Measurements from ENCODE around the gene GRXCR2.
"Not testable (repeated sequence)": the region's sequence is repeated elsewhere in the genome, so short reads cannot be mapped to it uniquely, and the experiment has no call there.

The GRXCR2 gene

GRCh38 chr5:145887217-145887616 is 14.4 kb upstream of the GRXCR2 start:
- no peaks in the 10 kb centered on the region for H3K36me3 ChIP-seq (ENCODE audit: control insufficient read depth, insufficient read depth, low read length)
- DNase-seq (ENCODE audit: extremely low read depth, insufficient read length): no peak
- no peak overlapping the region for H3K4me3 ChIP-seq (replicated peaks; ENCODE audit: low read depth, low read length)
- TF ChIP-seq CTCF (IDR thresholded peaks at IDR 0.05; ENCODE audit: insufficient read depth, low read length, poor library complexity, severe bottlenecking): no peak
- H3K27me3 ChIP-seq (replicated peaks; ENCODE audit: control insufficient read depth, insufficient read depth, low read length): no peaks in the 10 kb centered on the region

GRCh38 chr5:145874765-145875164 is 2.0 kb upstream of the GRXCR2 start:
- DNase-seq (ENCODE audit: extremely low read depth, insufficient read length): no peak
- TF ChIP-seq CTCF (IDR thresholded peaks at IDR 0.05; ENCODE audit: insufficient read depth, low read length, poor library complexity, severe bottlenecking): no peak
- Histone ChIP-seq H3K36me3 (ENCODE audit: control insufficient read depth, insufficient read depth, low read length) (no peaks in the 10 kb centered on the region), H3K4me3 (replicated peaks; ENCODE audit: low read depth, low read length) (no peak overlapping the region), H3K27me3 (replicated peaks; ENCODE audit: control insufficient read depth, insufficient read depth, low read length) (no peaks in the 10 kb centered on the region)

GRCh38 chr5:145872486-145872885 is 328 bp downstream of the GRXCR2 start:
- H3K36me3 ChIP-seq (ENCODE audit: control insufficient read depth, insufficient read depth, low read length): no peaks in the 10 kb centered on the region
- H3K4me3 ChIP-seq (replicated peaks; ENCODE audit: low read depth, low read length): no peak overlapping the region
- no peaks in the 10 kb centered on the region for H3K27me3 ChIP-seq (replicated peaks; ENCODE audit: control insufficient read depth, insufficient read depth, low read length)
- no peak for TF ChIP-seq CTCF (IDR thresholded peaks at IDR 0.05; ENCODE audit: insufficient read depth, low read length, poor library complexity, severe bottlenecking)
- no peak for DNase-seq (ENCODE audit: extremely low read depth, insufficient read length)

- H3K27me3 ChIP-seq (replicated peaks; ENCODE audit: control insufficient read depth, insufficient read depth, low read length): no peaks in the 10 kb centered on the region
- TF ChIP-seq CTCF (IDR thresholded peaks at IDR 0.05; ENCODE audit: insufficient read depth, low read length, poor library complexity, severe bottlenecking): no peak
- H3K36me3 ChIP-seq (ENCODE audit: control insufficient read depth, insufficient read depth, low read length): no peaks in the 10 kb centered on the region
- no peak overlapping the region for H3K4me3 ChIP-seq (replicated peaks; ENCODE audit: low read depth, low read length)
- DNase-seq (ENCODE audit: extremely low read depth, insufficient read length): no peak
Measured at GRCh38 chr5:145869753-145870152, 3.1 kb downstream of the GRXCR2 start.

- H3K4me3 ChIP-seq (replicated peaks; ENCODE audit: low read depth, low read length): no peak overlapping the region
- DNase-seq (ENCODE audit: extremely low read depth, insufficient read length): no peak
- no peaks in the 10 kb centered on the region for H3K36me3 ChIP-seq (ENCODE audit: control insufficient read depth, insufficient read depth, low read length)
- no peaks in the 10 kb centered on the region for H3K27me3 ChIP-seq (replicated peaks; ENCODE audit: control insufficient read depth, insufficient read depth, low read length)
- no peak for TF ChIP-seq CTCF (IDR thresholded peaks at IDR 0.05; ENCODE audit: insufficient read depth, low read length, poor library complexity, severe bottlenecking)
Measured at GRCh38 chr5:145867806-145868205, 5.0 kb downstream of the GRXCR2 start.

- not testable (repeated sequence) for H3K36me3 ChIP-seq (ENCODE audit: control insufficient read depth, insufficient read depth, low read length); H3K4me3 ChIP-seq (replicated peaks; ENCODE audit: low read depth, low read length); DNase-seq (ENCODE audit: extremely low read depth, insufficient read length); H3K27me3 ChIP-seq (replicated peaks; ENCODE audit: control insufficient read depth, insufficient read depth, low read length)
Measured at GRCh38 chr5:145864432-145864831, 8.4 kb downstream of the GRXCR2 start.
